Endodermal cell (in vitro differentiated cells): Measurements from ENCODE around the gene OR6C68. TPM values are rescaled to one million over a fixed set of nuclear protein-coding genes. Genes with fewer than 3 reads are reported as not detected.

ENCODE experiments used
- DNase-seq: peaks from one replicate; pipeline ENCODE4 v3.0.0-alpha.2; 2017
- H3K27ac ChIP-seq: 2 replicates; pipeline ENCODE4 v1.5.1; 2013; ENCODE audit warnings: mild to moderate bottlenecking, low read depth, low read length, moderate library complexity
- H3K27me3 ChIP-seq: 2 replicates; pipeline ENCODE4 v1.6.1; 2013; ENCODE audit warnings: mild to moderate bottlenecking, low read length, moderate library complexity; ENCODE audit not compliant: insufficient read depth, control insufficient read depth, poor library complexity, severe bottlenecking
- H3K36me3 ChIP-seq: 2 replicates; pipeline ENCODE4 v1.7.0; 2013; ENCODE audit warnings: mild to moderate bottlenecking, low read length, moderate library complexity; ENCODE audit not compliant: control insufficient read depth, insufficient read depth
- H3K4me1 ChIP-seq: one replicate; pipeline ENCODE4 v1.7.0; 2013; ENCODE audit warnings: low read length; ENCODE audit not compliant: control insufficient read depth, insufficient read depth
- H3K4me3 ChIP-seq: 2 replicates; pipeline ENCODE4 v1.5.1; 2013; ENCODE audit warnings: mild to moderate bottlenecking, low read length, moderate library complexity
- H3K9ac ChIP-seq: 2 replicates; pipeline ENCODE4 v1.6.1; 2013; ENCODE audit warnings: mild to moderate bottlenecking, low read length, moderate library complexity; ENCODE audit not compliant: poor library complexity, severe bottlenecking; ENCODE audit errors: extremely low read depth
- H3K9me3 ChIP-seq: 2 replicates; pipeline ENCODE4 v1.6.1; 2013; ENCODE audit warnings: mild to moderate bottlenecking, low read length, moderate library complexity; ENCODE audit not compliant: control insufficient read depth
- H3K27ac Mint-ChIP-seq: 2 replicates; pipeline ENCODE4 v1.8.0; 2020; ENCODE audit warnings: mixed read lengths
- H3K27me3 Mint-ChIP-seq: 2 replicates; pipeline ENCODE4 v1.8.0; 2021; ENCODE audit warnings: mild to moderate bottlenecking, mixed read lengths; ENCODE audit not compliant: insufficient read depth
- H3K36me3 Mint-ChIP-seq: 2 replicates; pipeline ENCODE4 v1.8.0; 2020; ENCODE audit warnings: low read depth, mixed read lengths
- H3K4me1 Mint-ChIP-seq: 2 replicates; pipeline ENCODE4 v1.8.0; 2020; ENCODE audit warnings: mixed read lengths
- H3K4me3 Mint-ChIP-seq: 2 replicates; pipeline ENCODE4 v1.8.0; 2020; ENCODE audit warnings: mild to moderate bottlenecking, moderate library complexity, mixed read lengths
- H3K9me3 Mint-ChIP-seq: 2 replicates; pipeline ENCODE4 v1.8.0; 2020; ENCODE audit warnings: mild to moderate bottlenecking, mixed read lengths
- CTCF ChIP-seq: fragments of 200-600 bp; sonication (generic); conservative IDR thresholded peaks from 2 replicates; pipeline ENCODE4 v1.5.0; 2021; ENCODE audit warnings: antibody characterized with exemption, mild to moderate bottlenecking
- WGBS, 2 experiments: methylation state at CpG; one replicate each; pipeline versions ENCODE4 v1.1.5 to v1.1.7; 2013; ENCODE audit warnings: missing lambda C conversion rate in 2 of 2, mixed read lengths in 1 of 2; ENCODE audit not compliant: insufficient coverage in 1 of 2, insufficient read length in 1 of 2; 5-methylcytosine and 5-hydroxymethylcytosine counted together
- long read RNA-seq, 4 experiments: library from polyadenylated mRNA in 2 of 4; library from RNA in 1 of 4; library from capped mRNA in 1 of 4; stranded (forward) in 3 of 4; unstranded in 1 of 4; transcript quantifications; one replicate each; pipeline ENCODE4 v2.0.0, GENCODE V29; 2020 to 2021; ENCODE audit warnings: inconsistent platforms in 1 of 4
- polyA plus RNA-seq, 2 experiments: library from polyadenylated mRNA; stranded (reverse); fragments of 50-300 nt; gene quantifications; one replicate each; pipeline ENCODE4 v1.2.3, GENCODE V29; 2013
- total RNA-seq, 2 donors: library from RNA; stranded (reverse); fragmentation: NEBNext Ultra II Directional in 1 of 2; extraction: Animal tissue kit (Norgen Biotek cat#: 25700) in 1 of 2; gene quantifications; 2 replicates in 1 of 2; 3 replicates in 1 of 2; pipeline ENCODE4 v1.2.1, GENCODE V29; 2021

OR6C68 gene
- total RNA-seq: not detected
- not detected for polyA plus RNA-seq (2013, experiment 1 of 2)
- polyA plus RNA-seq (2013, experiment 2 of 2): not detected
- long read RNA-seq, experiment 1: 0 reads
- long read RNA-seq, experiment 2: 0 reads
- long read RNA-seq, experiment 3: 0 reads
- long read RNA-seq, experiment 4: 0 reads

DNA sequence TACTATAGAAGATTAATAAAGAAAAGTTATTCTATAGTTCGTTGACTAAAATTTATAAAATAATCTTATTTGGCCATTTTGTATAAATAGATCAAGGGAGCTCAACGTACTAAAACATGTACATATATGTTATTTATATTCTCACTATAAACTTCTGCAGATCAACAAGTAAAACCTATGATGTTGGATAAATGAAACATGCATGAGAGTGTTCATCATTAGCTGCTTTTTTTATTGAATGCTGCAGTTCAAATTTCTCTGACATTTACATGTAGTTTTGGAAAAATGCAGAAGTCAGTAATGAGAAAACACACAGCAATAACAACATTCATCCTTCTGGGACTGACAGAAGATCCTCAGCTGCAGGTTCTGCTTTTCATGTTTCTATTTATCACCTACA, at the start of gene OR6C68:
OR6C68 (plus strand) TSS at position 301 of the 400 bp plus-strand sequence; CDS start at position 301, 0 bp downstream.
- Mint-ChIP-seq H3K27ac (no peak within 1 kb of the TSS), H3K9me3 (no peaks in the 10 kb centered on the region), H3K36me3 (no peaks in the 10 kb centered on the region), H3K4me3 (no peak within 1 kb of the TSS), H3K27me3 (peaks cover 3% of the 10 kb centered on the region), H3K4me1 (no peaks in the 10 kb centered on the region)
- no peak within 1 kb of the TSS for H3K9ac ChIP-seq
- no peak for DNase-seq
- H3K27ac ChIP-seq: no peak within 1 kb of the TSS
- no peaks in the 10 kb centered on the region for H3K36me3 ChIP-seq
- no peaks in the 10 kb centered on the region for H3K4me1 ChIP-seq
- no peak within 1 kb of the TSS for H3K4me3 ChIP-seq
- no peaks in the 10 kb centered on the region for H3K9me3 ChIP-seq
- no peak for TF ChIP-seq CTCF
- no peaks in the 10 kb centered on the region for H3K27me3 ChIP-seq
- no CpG with 5 or more reads among the region's 2 CpGs for WGBS, 2 experiments

DNA sequence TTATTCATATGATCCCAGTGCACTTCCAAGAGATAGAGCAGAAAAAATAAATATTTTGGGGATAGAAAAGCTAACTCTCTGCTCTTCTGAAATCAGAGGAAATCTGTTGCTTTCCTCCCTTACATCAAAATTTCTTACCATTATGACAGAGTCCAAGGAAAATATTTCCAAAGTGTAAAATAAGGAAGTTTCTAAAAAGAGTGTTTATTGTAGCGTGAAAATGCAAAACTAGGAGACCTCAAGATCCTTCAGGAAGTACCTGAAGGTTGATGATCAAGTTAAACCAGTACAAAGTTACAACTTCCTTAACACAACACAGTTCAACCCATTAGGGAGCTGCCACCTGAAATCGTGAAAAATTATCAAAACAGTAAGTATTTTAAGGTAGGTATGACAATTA, 48.4 kb upstream of the OR6C68 start, which contains the start of gene OR6C2:
OR6C2 (plus strand) TSS at position 301 of the 400 bp plus-strand sequence. CDS start 8,138 bp downstream, outside the sequence.
- no peaks in the 10 kb centered on the region for H3K27me3 ChIP-seq
- H3K9me3 Mint-ChIP-seq: peaks cover 29% of the 10 kb centered on the region
- H3K27me3 Mint-ChIP-seq: peaks cover 1% of the 10 kb centered on the region

GRCh38 chr12:55445357-55445756, 46.8 kb upstream of the OR6C68 start:
- Mint-ChIP-seq H3K36me3 (no peaks in the 10 kb centered on the region), H3K4me3 (no peak overlapping the region), H3K4me1 (no peaks in the 10 kb centered on the region), H3K27ac (no peak overlapping the region), H3K27me3 (no peaks in the 10 kb centered on the region), H3K9me3 (peaks cover 23% of the 10 kb centered on the region)
- H3K27me3 ChIP-seq: no peaks in the 10 kb centered on the region
- H3K4me3 ChIP-seq: no peak overlapping the region
- DNase-seq: no peak
- no peaks in the 10 kb centered on the region for H3K36me3 ChIP-seq
- no peak overlapping the region for H3K9ac ChIP-seq
- WGBS, 2 experiments: 100% methylated on average over 1 of the region's 1 CpG; no CpG with 5 or more reads in 1 of the 2 experiments
- H3K4me1 ChIP-seq: no peaks in the 10 kb centered on the region
- no peak for TF ChIP-seq CTCF
- H3K27ac ChIP-seq: no peak overlapping the region
- peaks cover 23% of the 10 kb centered on the region for H3K9me3 ChIP-seq

More for the DNA sequence above, 48.4 kb upstream of the OR6C68 start, which contains the start of gene OR6C2:
- no peaks in the 10 kb centered on the region for H3K36me3 Mint-ChIP-seq
- no peak for TF ChIP-seq CTCF
- Histone ChIP-seq H3K27ac (no peak within 1 kb of the TSS), H3K9me3 (peaks cover 26% of the 10 kb centered on the region), H3K4me3 (no peak within 1 kb of the TSS), H3K36me3 (no peaks in the 10 kb centered on the region), H3K9ac (no peak within 1 kb of the TSS), H3K4me1 (no peaks in the 10 kb centered on the region)
- no peak within 1 kb of the TSS for H3K27ac Mint-ChIP-seq
- no peak within 1 kb of the TSS for H3K4me3 Mint-ChIP-seq
- DNase-seq: no peak
- H3K4me1 Mint-ChIP-seq: no peaks in the 10 kb centered on the region
- WGBS, 2 experiments: 89% methylated on average over 2 of the region's 2 CpGs; no CpG with 5 or more reads in 1 of the 2 experiments
